Right cardiac atrium (tissue), 5 donors: ENCODE data around the gene E2F8. TPM values are rescaled to one million over a fixed set of nuclear protein-coding genes. Genes with fewer than 3 reads are reported as not detected.

Experiments used
- ATAC-seq, 2 donors: fragments of 200-7000 bp; cut with Tn5 transposase; one replicate each; pipeline versions ENCODE4 v1.8.0 to v1.9.1; 2020; ENCODE audit warnings: moderate library complexity in 2 of 2, mild to moderate bottlenecking in 1 of 2
- DNase-seq, 3 donors: peaks; one replicate each; pipeline ENCODE4 v3.0.0-alpha.2; 2020
- H3K27ac ChIP-seq: one replicate; pipeline ENCODE4 v1.5.1; 2013; ENCODE audit warnings: mild to moderate bottlenecking, low read length, control low read depth, moderate library complexity
- H3K27me3 ChIP-seq: one replicate; pipeline ENCODE4 v1.6.1; 2013; ENCODE audit not compliant: control insufficient read depth, insufficient read depth
- H3K4me1 ChIP-seq: one replicate; pipeline ENCODE4 v1.6.1; 2013; ENCODE audit warnings: low read length; ENCODE audit not compliant: control insufficient read depth, insufficient read depth
- H3K4me3 ChIP-seq: one replicate; pipeline ENCODE4 v1.5.1; 2013; ENCODE audit warnings: low read length, control low read depth
- H3K9me3 ChIP-seq: one replicate; pipeline ENCODE4 v1.6.1; 2013; ENCODE audit warnings: low read length; ENCODE audit not compliant: control insufficient read depth
- WGBS: extraction: QIAGEN DNeasy Blood & Tissue Kit; methylation state at CpG from one replicate; pipeline ENCODE4 v1.1.7; 2013; 5-methylcytosine and 5-hydroxymethylcytosine counted together
- intact Hi-C, 4 donors: fragments of 100-400 bp; cut with DNase I; formaldehyde crosslinking; loops; one replicate each; pipeline versions ENCODE4 v1.11.0 to v1.14.0; 2022 to 2023
- long read RNA-seq, 4 donors: library from polyadenylated mRNA; unstranded; transcript quantifications; one replicate each; pipeline ENCODE4 v2.0.0, GENCODE V29; 2020 to 2021
- polyA plus RNA-seq: library from polyadenylated mRNA; stranded (reverse); fragments of 200-250 nt; gene quantifications from one replicate; pipeline ENCODE4 v1.2.3, GENCODE V29; 2013
- total RNA-seq, 4 donors: library from RNA; stranded (reverse); fragmentation: NEBNext Ultra II Directional; extraction: Animal tissue kit (Norgen Biotek cat#: 25700); gene quantifications; one replicate each; pipeline ENCODE4 v1.2.1, GENCODE V29; 2021
- donor health status: healthy with polysubstance abuse.
- donor health status: DM: no; HTN: yes; CAD: no.
- donor health status: DM: no; HTN: no; CAD: no.
- donor health status: DM: no; HTN: yes; CAD: no; lungs with severe emphysema.
- donor health status: DM: yes; HTN: yes; CAD: no.

E2F8 gene
- 1 to 10 TPM; 4.8 to 7.9 (median 5.7) TPM for total RNA-seq
- 2.9 TPM for polyA plus RNA-seq
- long read RNA-seq, donor 1, transcript E2F8-201 (13 exons, 3,240 nt): major isoform, 6 of 7 reads
- long read RNA-seq, donor 1, partial matches to known transcripts: 1 of 7 reads
- long read RNA-seq, donor 1, other reads (novel, unspliced or antisense): 0 of 7 reads
- long read RNA-seq, donor 2, partial matches to known transcripts: 0 of 2 reads
- long read RNA-seq, donor 2, other reads (novel, unspliced or antisense): 0 of 2 reads
- long read RNA-seq, donor 3, transcript E2F8-201 (13 exons, 3,240 nt): major isoform, 7 of 14 reads
- long read RNA-seq, donor 3, partial matches to known transcripts: 5 of 14 reads
- long read RNA-seq, donor 3, other reads (novel, unspliced or antisense): 2 of 14 reads
- long read RNA-seq, donor 4, partial matches to known transcripts: 0 of 1 reads
- long read RNA-seq, donor 4, other reads (novel, unspliced or antisense): 1 of 1 reads

GRCh38 chr11:19240420-19241259, at the start of gene E2F8:
Gene E2F8 (minus strand): TSS chr11:19240945. CDS start chr11:19240121, 824 bp downstream.
- Histone ChIP-seq H3K4me3 (peak within 1 kb of the TSS; percentile 83), H3K9me3 (no peaks in the 10 kb centered on the region), H3K4me1 (peaks cover 3% of the 10 kb centered on the region), H3K27me3 (no peaks in the 10 kb centered on the region), H3K27ac (peak within 1 kb of the TSS; percentile 2)
- intact Hi-C loops: no loop called here
- under 1% methylated on average over 59 of the region's 59 CpGs for WGBS
- DNase-seq: peak; percentile 94 to 97 (median 95)
- peak; percentile 97 to 98 for ATAC-seq

GRCh38 chr11:19290356-19290755, 49.6 kb upstream of the E2F8 start:
- ATAC-seq (no peak), DNase-seq (no peak)
- H3K27ac ChIP-seq: no peak overlapping the region
- intact Hi-C loops: no loop called here
- no peaks in the 10 kb centered on the region for H3K27me3 ChIP-seq
- H3K9me3 ChIP-seq: no peaks in the 10 kb centered on the region
- no peaks in the 10 kb centered on the region for H3K4me1 ChIP-seq
- no peak overlapping the region for H3K4me3 ChIP-seq
- 87% methylated on average over 2 of the region's 2 CpGs for WGBS

- H3K27me3 ChIP-seq: no peaks in the 10 kb centered on the region
- 68% methylated on average over 3 of the region's 3 CpGs for WGBS
- intact Hi-C loops: no loop called here
Observed at GRCh38 chr11:19288256-19288655, 47.5 kb upstream of the E2F8 start.

GRCh38 chr11:19286411-19286810, 45.7 kb upstream of the E2F8 start:
- Histone ChIP-seq H3K4me1 (no peaks in the 10 kb centered on the region), H3K27me3 (no peaks in the 10 kb centered on the region), H3K4me3 (no peak overlapping the region), H3K9me3 (no peaks in the 10 kb centered on the region), H3K27ac (no peak overlapping the region)
- DNase-seq (no peak), ATAC-seq (no peak)
- WGBS: 90% methylated on average over 4 of the region's 4 CpGs
- intact Hi-C loops: no loop called here

More at GRCh38 chr11:19288256-19288655, 47.5 kb upstream of the E2F8 start:
- H3K27ac ChIP-seq: no peak overlapping the region
- H3K9me3 ChIP-seq: no peaks in the 10 kb centered on the region
- H3K4me3 ChIP-seq: no peak overlapping the region
- no peak for ATAC-seq
- DNase-seq: no peak
- no peaks in the 10 kb centered on the region for H3K4me1 ChIP-seq

GRCh38 chr11:19284881-19285280, 44.1 kb upstream of the E2F8 start:
- no peak overlapping the region for H3K27ac ChIP-seq
- no peaks in the 10 kb centered on the region for H3K9me3 ChIP-seq
- no peak for ATAC-seq
- no peaks in the 10 kb centered on the region for H3K27me3 ChIP-seq
- WGBS: 70% methylated on average over 3 of the region's 3 CpGs
- DNase-seq: no peak
- H3K4me3 ChIP-seq: no peak overlapping the region
- no peaks in the 10 kb centered on the region for H3K4me1 ChIP-seq
- intact Hi-C loops: no loop called here

- Histone ChIP-seq H3K27ac (no peak overlapping the region), H3K4me1 (no peaks in the 10 kb centered on the region), H3K27me3 (no peaks in the 10 kb centered on the region), H3K9me3 (no peaks in the 10 kb centered on the region), H3K4me3 (no peak overlapping the region)
- no peak for DNase-seq
- 53% methylated on average over 3 of the region's 3 CpGs for WGBS
- intact Hi-C loops: no loop called here
- ATAC-seq: no peak
Observed at GRCh38 chr11:19283991-19284390, 43.2 kb upstream of the E2F8 start.

- 65% methylated on average over 2 of the region's 2 CpGs for WGBS
- Histone ChIP-seq H3K4me1 (peaks cover 2% of the 10 kb centered on the region), H3K27me3 (no peaks in the 10 kb centered on the region), H3K27ac (no peak overlapping the region), H3K4me3 (no peak overlapping the region), H3K9me3 (no peaks in the 10 kb centered on the region)
- DNase-seq (no peak), ATAC-seq (no peak)
- intact Hi-C loops: no loop called here
Observed at GRCh38 chr11:19281555-19281954, 40.8 kb upstream of the E2F8 start.

GRCh38 chr11:19281041-19281440, 40.3 kb upstream of the E2F8 start:
- WGBS: 48% methylated on average over 5 of the region's 5 CpGs

GRCh38 chr11:19279451-19279850, 38.7 kb upstream of the E2F8 start:
- H3K4me3 ChIP-seq: no peak overlapping the region
- WGBS: 36% methylated on average over 3 of the region's 3 CpGs
- no peaks in the 10 kb centered on the region for H3K9me3 ChIP-seq
- intact Hi-C loops: no loop called here
- no peak for ATAC-seq
- no peak overlapping the region for H3K27ac ChIP-seq
- H3K27me3 ChIP-seq: no peaks in the 10 kb centered on the region
- H3K4me1 ChIP-seq: peaks cover 2% of the 10 kb centered on the region
- DNase-seq: no peak

More at GRCh38 chr11:19281041-19281440, 40.3 kb upstream of the E2F8 start:
- intact Hi-C loops: no loop called here
- Histone ChIP-seq H3K4me1 (peaks cover 2% of the 10 kb centered on the region), H3K4me3 (no peak overlapping the region), H3K27me3 (no peaks in the 10 kb centered on the region), H3K9me3 (no peaks in the 10 kb centered on the region), H3K27ac (no peak overlapping the region)
- DNase-seq (no peak), ATAC-seq (no peak)

GRCh38 chr11:19276859-19277808, 36.4 kb upstream of the E2F8 start:
- no peak for DNase-seq
- WGBS: 80% methylated on average over 8 of the region's 8 CpGs
- intact Hi-C loops: no loop called here
- Histone ChIP-seq H3K9me3 (no peaks in the 10 kb centered on the region), H3K4me3 (no peak overlapping the region), H3K27me3 (no peaks in the 10 kb centered on the region), H3K27ac (no peak overlapping the region), H3K4me1 (peaks cover 2% of the 10 kb centered on the region)
- no peak for ATAC-seq
